ENCODE measurements around the gene PPA2.
"Not testable (repeated sequence)": the region's sequence is repeated elsewhere in the genome, so short reads cannot be mapped to it uniquely, and the experiment has no call there.

Gene PPA2

GRCh38 chr4:105458541-105458940 is 15.3 kb downstream of the PPA2 start:
- DNase-seq (ENCODE audit: low read depth in 2 of 2): not testable (repeated sequence)

- no peak for DNase-seq (ENCODE audit: low read depth in 2 of 2)
Observed at GRCh38 chr4:105458001-105458400, 15.9 kb downstream of the PPA2 start.

DNA sequence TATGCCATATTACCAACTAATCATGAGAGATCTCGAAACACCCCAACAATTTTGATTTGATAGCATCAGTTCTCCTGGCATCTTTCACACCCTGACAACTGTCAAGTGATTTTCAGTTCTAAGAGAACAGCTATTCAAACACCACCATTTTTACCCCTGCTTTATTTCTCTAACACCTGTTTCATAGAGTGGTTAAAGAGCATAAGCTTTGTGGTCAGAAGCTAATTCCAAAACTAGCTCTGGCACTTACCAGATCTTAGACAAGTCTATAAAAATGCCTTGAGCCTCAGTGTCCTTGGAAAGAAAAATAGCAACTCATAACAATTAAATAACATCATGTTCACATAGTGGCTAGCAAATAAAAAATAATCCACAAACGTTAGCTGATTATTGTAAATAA is 17.9 kb downstream of the PPA2 start:
- DNase-seq (ENCODE audit: low read depth in 2 of 2): no peak

- DNase-seq (ENCODE audit: low read depth in 2 of 2): no peak
Observed at GRCh38 chr4:105455182-105455581, 18.7 kb downstream of the PPA2 start.

DNA sequence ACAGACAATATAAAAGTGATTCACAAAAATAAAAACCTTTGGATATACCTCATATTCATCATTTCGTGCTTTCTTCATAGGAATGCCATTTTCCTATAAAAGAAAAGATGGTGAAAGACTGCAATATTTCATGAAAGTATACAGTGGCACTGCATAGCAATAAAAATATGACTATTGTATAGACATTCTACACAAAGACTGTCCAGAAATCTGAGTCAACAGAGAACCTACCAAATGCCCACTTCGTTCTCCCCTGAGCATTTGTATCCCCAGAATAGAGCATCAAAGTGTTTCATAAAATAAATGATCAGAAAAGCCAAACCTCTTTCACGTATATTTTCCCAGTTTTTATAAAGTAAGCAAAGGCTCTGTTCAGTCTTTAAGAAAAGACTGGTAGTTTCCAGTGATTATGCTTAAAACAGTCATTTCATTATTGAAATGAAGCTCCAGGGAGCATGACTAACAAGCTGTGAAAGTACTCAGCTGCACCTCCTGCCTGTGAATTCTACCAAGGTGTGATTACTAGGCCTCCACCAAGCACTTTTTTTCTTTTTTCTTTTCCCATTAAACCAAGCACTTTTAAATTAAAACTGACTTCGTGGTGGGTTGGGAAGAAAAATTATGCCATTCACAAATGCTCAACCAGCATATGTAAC is 20.2 kb downstream of the PPA2 start:
- DNase-seq (ENCODE audit: low read depth in 2 of 2): no peak

DNA sequence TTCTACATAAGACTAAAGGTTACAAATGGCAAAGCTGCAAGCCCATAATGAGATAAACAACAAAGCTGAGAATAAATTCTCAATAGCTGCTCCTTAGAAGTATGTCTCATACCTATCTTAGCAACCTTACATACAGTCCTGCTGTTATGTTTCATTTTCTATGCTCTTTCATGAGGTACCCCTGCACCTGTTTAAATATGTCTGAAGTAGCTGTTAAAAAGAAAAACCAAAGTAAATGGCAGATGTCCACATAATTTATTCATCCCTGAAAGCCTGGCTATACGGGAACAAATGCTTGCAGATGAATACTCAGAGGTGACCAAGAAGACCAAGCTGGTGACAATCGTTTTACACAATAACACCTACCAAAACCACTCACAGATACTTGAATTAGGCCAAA is 22.5 kb downstream of the PPA2 start:
- DNase-seq (ENCODE audit: low read depth in 2 of 2): no peak

GRCh38 chr4:105440890-105441289 is 33.0 kb downstream of the PPA2 start:
- no peak for DNase-seq (ENCODE audit: low read depth in 2 of 2)

DNA sequence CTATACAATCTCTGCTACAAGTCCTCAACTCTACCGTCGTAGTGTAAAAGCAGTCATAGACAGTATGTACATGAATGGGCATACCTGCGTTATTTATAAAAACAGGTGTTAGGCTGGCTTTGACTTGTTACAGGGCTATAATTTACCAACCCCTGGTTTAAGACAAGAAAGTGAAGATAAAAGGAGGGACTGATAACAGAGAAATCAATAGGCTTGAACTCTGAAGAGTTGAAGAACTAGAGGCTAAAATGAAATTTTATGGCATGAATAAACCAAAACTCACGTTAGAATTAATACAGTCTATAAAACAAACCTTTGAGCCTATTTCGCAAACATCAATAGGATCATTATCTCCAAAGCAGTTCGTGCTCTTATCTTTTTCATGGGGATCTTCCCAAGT is 36.2 kb downstream of the PPA2 start:
- DNase-seq (ENCODE audit: low read depth in 2 of 2): no peak

GRCh38 chr4:105436414-105436813 is 37.4 kb downstream of the PPA2 start:
- no peak for DNase-seq (ENCODE audit: low read depth in 2 of 2)

DNA sequence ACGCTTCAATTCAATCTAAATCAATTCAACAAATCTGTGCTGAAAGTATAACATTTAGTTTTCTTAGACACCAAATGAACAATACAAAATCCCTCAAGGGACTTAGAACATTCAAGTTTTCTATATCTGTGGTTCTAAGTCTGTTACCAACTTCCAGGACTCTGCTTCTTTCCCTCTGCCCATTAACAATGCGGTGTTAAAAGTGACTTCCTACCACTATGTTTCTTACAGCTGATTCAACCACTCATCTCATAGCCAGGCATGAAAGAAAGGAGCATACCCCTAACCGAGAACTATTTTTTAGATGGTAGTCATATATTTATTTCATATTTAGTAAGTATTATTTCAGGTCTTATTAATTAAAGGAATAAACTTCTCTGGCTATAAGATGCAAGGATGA is 38.9 kb downstream of the PPA2 start:
- no peak for DNase-seq (ENCODE audit: low read depth in 2 of 2)

GRCh38 chr4:105433421-105433820 is 40.4 kb downstream of the PPA2 start:
- no peak for DNase-seq (ENCODE audit: low read depth in 2 of 2)

- DNase-seq (ENCODE audit: low read depth in 2 of 2): no peak
Observed at GRCh38 chr4:105432438-105432837, 41.4 kb downstream of the PPA2 start.

- no peak for DNase-seq (ENCODE audit: low read depth in 2 of 2)
Observed at GRCh38 chr4:105430811-105431210, 43.1 kb downstream of the PPA2 start.

DNA sequence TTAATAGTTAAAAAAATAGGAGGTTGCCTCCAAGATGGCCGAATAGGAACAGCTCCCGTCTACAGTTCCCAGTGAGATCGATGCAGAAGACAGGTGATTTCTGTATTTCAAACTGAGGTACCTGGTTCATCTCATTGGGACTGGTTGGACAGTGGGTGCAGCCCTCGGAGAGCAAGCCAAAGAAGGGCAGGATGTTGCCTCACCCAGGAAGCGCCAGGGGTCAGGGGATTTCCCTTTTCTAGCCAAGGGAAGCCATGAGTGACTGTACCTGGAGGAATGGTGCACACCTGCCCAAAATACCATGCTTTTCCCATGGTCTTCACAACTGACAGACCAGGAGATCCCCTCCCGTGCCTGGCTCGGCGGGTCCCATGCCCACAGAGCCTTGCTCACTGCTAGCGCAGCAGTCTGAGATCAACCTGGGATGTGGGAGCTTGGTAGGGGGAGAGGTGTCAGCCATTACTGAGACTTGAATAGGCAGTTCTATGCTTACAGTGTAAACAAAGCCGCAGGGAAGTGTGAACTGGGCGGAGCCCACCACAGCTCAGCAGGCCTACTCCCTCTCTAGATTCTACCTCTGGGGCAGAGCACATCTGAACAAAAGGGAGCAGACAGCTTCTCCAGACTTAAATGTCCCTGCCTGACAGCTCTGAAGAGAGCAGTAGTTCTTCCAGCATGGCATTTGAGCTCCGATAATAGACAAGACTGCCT is 47.5 kb downstream of the PPA2 start:
- DNase-seq (ENCODE audit: low read depth in 2 of 2): no peak

DNA sequence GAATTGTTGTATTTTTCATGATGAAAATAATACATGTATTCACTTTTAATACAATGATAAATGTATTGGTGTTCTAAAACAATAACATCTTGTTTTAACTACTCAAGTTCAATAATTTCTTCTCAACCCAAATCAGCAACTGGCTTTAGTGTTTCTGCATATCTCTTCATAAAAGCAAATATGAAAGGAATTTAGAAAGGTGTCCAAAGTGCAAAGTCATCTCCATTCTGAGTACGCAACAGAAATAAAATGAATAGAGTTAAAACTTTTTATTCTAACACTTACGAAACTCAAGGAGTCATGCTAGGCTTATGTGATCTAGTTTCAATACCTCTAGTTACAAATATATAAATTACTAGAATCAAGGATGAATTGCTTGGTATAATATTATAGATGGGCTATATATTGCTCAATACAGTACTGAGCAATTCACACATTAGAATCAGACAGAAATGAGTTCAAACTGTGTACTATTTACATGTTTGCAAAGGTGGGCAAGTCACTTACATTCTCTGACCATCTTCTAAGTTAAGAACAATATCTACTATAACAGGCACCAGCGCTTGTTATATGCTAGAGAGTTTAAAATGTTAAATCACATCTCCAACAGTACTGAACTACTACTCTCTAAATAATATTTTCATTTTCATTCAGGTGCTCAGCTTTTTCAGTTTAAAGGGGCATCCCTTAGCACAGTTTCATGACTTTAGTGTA is 51.5 kb downstream of the PPA2 start:
- DNase-seq (ENCODE audit: low read depth in 2 of 2): no peak

DNA sequence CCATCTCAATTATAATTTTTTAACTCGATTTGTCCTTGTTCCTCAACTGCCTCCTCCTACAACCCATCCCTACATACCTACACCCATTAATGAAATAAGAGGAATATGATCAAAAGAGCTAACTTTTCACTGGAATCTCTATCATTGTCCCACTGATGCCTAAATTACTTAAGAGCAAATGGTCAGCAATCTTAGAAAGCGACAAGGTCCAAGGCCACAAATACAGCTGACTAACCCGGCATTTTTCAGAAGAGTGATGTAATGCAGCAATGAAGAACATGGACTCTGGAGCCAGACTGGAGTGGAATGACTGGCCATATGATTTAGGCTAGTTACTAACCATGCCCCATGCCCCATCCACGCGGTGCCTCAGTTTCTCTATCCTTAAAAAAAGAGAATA is 56.2 kb downstream of the PPA2 start:
- DNase-seq (ENCODE audit: low read depth in 2 of 2): no peak

GRCh38 chr4:105415281-105415744 is 58.5 kb downstream of the PPA2 start:
- DNase-seq (ENCODE audit: low read depth in 2 of 2): no peak

- DNase-seq (ENCODE audit: low read depth in 2 of 2): no peak
Observed at GRCh38 chr4:105414316-105414715, 59.5 kb downstream of the PPA2 start.

DNA sequence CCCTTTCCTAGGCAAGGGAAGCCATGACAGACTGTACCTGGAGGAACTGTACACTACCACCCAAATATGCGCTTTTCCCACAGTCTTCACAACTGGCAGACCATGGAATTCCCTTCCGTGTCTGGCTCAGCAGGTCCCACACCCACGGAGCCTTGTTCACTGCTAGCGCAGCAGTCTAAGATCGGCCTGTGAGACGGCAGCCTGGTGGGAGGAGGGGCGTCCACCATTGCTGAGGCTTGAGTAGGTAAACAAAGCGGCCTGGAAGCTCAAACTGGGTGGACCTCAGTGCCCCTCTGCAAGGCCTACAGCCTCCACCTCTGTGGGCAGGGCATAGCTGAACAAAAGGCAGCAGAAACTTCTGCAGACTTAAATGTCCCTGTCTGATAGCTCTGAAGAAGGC is 64.7 kb downstream of the PPA2 start:
- DNase-seq (ENCODE audit: low read depth in 2 of 2): not testable (repeated sequence)

DNA sequence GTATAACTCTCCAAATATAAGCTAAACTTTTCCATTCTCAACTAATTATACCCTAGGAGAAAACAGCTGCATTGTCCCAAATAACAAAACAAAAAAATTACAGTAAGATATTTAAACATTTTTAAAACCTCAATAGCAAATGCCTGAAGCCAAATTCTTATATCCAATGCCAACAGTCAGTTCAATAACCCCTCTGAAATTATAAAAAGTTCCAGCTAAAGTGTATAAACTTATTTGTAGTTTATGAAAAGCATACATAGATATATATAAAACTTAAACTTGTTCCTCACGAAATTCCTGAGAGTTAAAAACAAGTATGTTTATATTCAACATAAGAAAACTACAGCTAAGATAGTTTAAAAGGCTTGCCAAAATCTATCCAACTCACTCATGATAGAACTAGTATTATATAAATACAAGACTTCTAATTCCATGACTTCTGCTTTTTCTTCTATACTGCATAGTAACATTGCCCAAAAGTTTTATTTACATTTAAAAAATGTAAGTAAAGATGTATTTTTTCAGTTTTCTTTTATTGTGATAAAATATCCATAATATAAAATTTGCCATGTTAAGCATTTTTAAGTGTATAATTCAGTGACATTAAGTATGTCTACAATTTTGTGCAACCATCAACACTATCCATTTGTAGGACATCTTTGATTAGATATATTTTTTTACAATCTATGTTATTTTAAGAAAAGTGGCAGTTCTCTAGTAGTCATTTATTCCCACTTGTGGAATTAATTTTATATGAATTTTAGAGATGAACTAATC is 72.8 kb downstream of the PPA2 start:
- no peak for DNase-seq (ENCODE audit: low read depth in 2 of 2)

GRCh38 chr4:105399532-105400161 is 74.2 kb downstream of the PPA2 start:
- DNase-seq (ENCODE audit: low read depth in 2 of 2): no peak

DNA sequence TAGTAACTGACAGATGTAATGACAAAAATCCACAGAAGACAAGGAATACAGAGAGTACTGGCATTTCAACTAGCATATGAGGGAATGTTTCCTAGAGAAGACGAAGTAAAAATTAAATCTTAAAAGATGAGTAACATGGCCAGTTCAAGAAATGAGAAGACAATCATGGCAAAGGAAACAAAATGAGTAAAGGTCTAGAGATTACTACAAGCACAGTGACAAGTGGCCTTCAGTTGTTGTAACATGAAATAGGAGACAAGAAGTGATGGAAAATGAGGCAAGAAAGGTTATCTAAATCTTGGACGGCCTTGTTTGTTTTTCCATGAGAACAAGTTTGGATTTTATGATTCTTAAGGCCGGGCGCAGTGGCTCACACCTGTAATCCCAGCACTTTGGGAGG is 81.0 kb downstream of the PPA2 start:
- DNase-seq (ENCODE audit: low read depth in 2 of 2): no peak

Data from stimulated activated CD4-positive, alpha-beta T cell treated with anti-CD3 and anti-CD28 coated beads, Interleukin-1b, Interleukin-23, amount 100 ng/mL, for 1 hour (primary cell).